NT2/D1 (cell line): ENCODE measurements around the gene MAL.

Source experiments
- DNase-seq: peaks from one replicate; pipeline ENCODE4 v3.0.0-alpha.2; 2011; ENCODE audit warnings: low read depth, low spot score
- H3K27me3 ChIP-seq: 2 replicates; pipeline ENCODE4 v1.6.0; 2011; ENCODE audit warnings: mild to moderate bottlenecking; ENCODE audit not compliant: insufficient read length, insufficient read depth
- H3K36me3 ChIP-seq: 2 replicates; pipeline ENCODE4 v1.6.1; 2011; ENCODE audit warnings: mild to moderate bottlenecking, low read length, mixed read lengths; ENCODE audit not compliant: insufficient read depth, insufficient read length
- H3K4me1 ChIP-seq: 2 replicates; pipeline ENCODE4 v1.5.1; 2011; ENCODE audit not compliant: insufficient read depth, insufficient read length
- H3K4me3 ChIP-seq: 2 replicates; pipeline ENCODE4 v1.5.1; 2011; ENCODE audit warnings: low read depth; ENCODE audit not compliant: insufficient read length
- H3K9ac ChIP-seq: 2 replicates; pipeline ENCODE4 v1.6.0; 2011; ENCODE audit warnings: low read depth; ENCODE audit not compliant: insufficient read length
- H3K9me3 ChIP-seq: 2 replicates; pipeline ENCODE4 v1.5.1; 2011; ENCODE audit warnings: mild to moderate bottlenecking, low read length; ENCODE audit not compliant: insufficient read depth
- SUZ12 ChIP-seq: IDR thresholded peaks from 2 replicates; pipeline ENCODE4 v1.6.1; 2011; ENCODE audit not compliant: insufficient read length, insufficient read depth; ENCODE audit errors: extremely low read depth
- YY1 ChIP-seq: IDR thresholded peaks from 2 replicates; pipeline ENCODE4 v1.6.1; 2011; ENCODE audit not compliant: insufficient read length, insufficient read depth
- ZNF274 ChIP-seq: IDR thresholded peaks from 2 replicates; pipeline ENCODE4 v1.6.1; 2011; ENCODE audit warnings: mild to moderate bottlenecking, low read depth, low read length

MAL gene

DNA sequence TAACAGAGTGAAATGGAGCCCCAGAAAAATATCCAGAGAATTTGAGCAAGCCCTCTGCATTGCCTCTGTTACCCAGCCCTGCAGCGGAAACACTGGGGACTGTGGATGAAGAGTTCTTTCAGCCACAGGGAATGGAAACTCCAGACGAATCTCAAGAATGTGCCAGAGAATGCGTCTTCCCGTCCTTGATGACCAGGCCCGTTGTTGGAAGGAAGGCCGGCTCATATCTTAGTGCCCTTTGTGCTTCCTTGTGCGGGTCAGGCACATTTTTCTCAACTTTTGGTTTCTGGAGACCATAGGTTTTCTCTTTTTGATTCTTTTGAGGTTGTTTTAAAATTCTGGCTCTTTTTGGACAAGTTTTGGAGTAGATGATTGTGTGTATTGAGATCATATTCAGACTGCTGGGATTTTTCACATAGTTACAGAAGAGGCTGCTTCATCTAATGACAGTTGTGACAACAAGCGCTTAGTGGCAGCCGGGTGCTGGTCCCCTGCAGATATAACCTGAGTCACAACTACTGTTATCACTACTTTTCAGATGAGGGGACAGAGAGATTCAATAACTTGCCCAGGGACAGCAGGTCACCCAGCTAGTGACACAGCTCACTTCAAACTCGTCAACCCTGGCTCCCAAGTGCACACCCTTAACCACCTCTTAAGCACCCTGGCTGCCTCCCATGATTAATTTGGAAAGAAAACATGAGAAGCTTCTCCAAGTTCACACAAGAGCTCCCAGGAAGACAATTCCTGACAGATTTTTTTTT is 15.7 kb downstream of the MAL start:
- Histone ChIP-seq H3K9ac (no peak overlapping the region), H3K4me1 (peaks cover 13% of the 10 kb centered on the region), H3K9me3 (no peaks in the 10 kb centered on the region), H3K27me3 (peaks cover 20% of the 10 kb centered on the region), H3K4me3 (no peak overlapping the region), H3K36me3 (no peaks in the 10 kb centered on the region)
- no peak for TF ChIP-seq YY1
- TF ChIP-seq SUZ12 = no peak
- TF ChIP-seq ZNF274 = no peak
- no peak for DNase-seq

- Histone ChIP-seq H3K36me3 (no peaks in the 10 kb centered on the region), H3K4me3 (no peak overlapping the region), H3K9ac (no peak overlapping the region), H3K27me3 (peaks cover 20% of the 10 kb centered on the region), H3K4me1 (peaks cover 13% of the 10 kb centered on the region), H3K9me3 (no peaks in the 10 kb centered on the region)
- DNase-seq = no peak
- TF ChIP-seq SUZ12 (no peak), ZNF274 (no peak), YY1 (no peak)
These were observed 16.4 kb downstream of the MAL start for GRCh38 chr2:95041824-95042442.

GRCh38 chr2:95042472-95043271 is 17.2 kb downstream of the MAL start:
- H3K4me1 ChIP-seq = peaks cover 13% of the 10 kb centered on the region
- TF ChIP-seq YY1 (no peak), ZNF274 (no peak), SUZ12 (no peak)
- no peaks in the 10 kb centered on the region for H3K9me3 ChIP-seq
- no peak for DNase-seq
- H3K9ac ChIP-seq = no peak overlapping the region
- peaks cover 20% of the 10 kb centered on the region for H3K27me3 ChIP-seq
- H3K36me3 ChIP-seq = no peaks in the 10 kb centered on the region
- H3K4me3 ChIP-seq = no peak overlapping the region

- no peaks in the 10 kb centered on the region for H3K36me3 ChIP-seq
- no peak for TF ChIP-seq SUZ12
- no peak for TF ChIP-seq YY1
- no peak for TF ChIP-seq ZNF274
- no peaks in the 10 kb centered on the region for H3K9me3 ChIP-seq
- no peak overlapping the region for H3K4me3 ChIP-seq
- H3K27me3 ChIP-seq = peaks cover 20% of the 10 kb centered on the region
- H3K9ac ChIP-seq = no peak overlapping the region
- H3K4me1 ChIP-seq = peaks cover 13% of the 10 kb centered on the region
- DNase-seq = no peak
These were observed 18.0 kb downstream of the MAL start for GRCh38 chr2:95043300-95044093.

- peaks cover 13% of the 10 kb centered on the region for H3K4me1 ChIP-seq
- H3K9ac ChIP-seq = no peak overlapping the region
- no peak for TF ChIP-seq YY1
- no peak for TF ChIP-seq SUZ12
- no peak for TF ChIP-seq ZNF274
- no peak overlapping the region for H3K4me3 ChIP-seq
- H3K9me3 ChIP-seq = no peaks in the 10 kb centered on the region
- no peaks in the 10 kb centered on the region for H3K36me3 ChIP-seq
- peaks cover 20% of the 10 kb centered on the region for H3K27me3 ChIP-seq
- DNase-seq = no peak
These were observed 19.1 kb downstream of the MAL start for GRCh38 chr2:95044601-95045000.

GRCh38 chr2:95046371-95047112 is 21.0 kb downstream of the MAL start:
- H3K4me1 ChIP-seq = peaks cover 13% of the 10 kb centered on the region
- H3K27me3 ChIP-seq = peaks cover 20% of the 10 kb centered on the region
- no peak overlapping the region for H3K4me3 ChIP-seq
- no peak overlapping the region for H3K9ac ChIP-seq
- H3K9me3 ChIP-seq = no peaks in the 10 kb centered on the region
- TF ChIP-seq ZNF274 = no peak
- no peaks in the 10 kb centered on the region for H3K36me3 ChIP-seq
- no peak for DNase-seq
